Gastrocnemius medialis (tissue), 4 donors: ENCODE results near the gene FAR1. TPM values are rescaled to one million over a fixed set of nuclear protein-coding genes. Genes with fewer than 3 reads are reported as not detected.

Source experiments
- ATAC-seq, 2 donors: fragments of 150-250 bp; one replicate each; pipeline ENCODE4 v1.9.1; 2016
- DNase-seq, 2 donors: peaks; one replicate each; pipeline ENCODE4 v3.0.0-alpha.2; 2019
- H3K27ac ChIP-seq, 4 donors: fragments of 200-600 bp; sonication (generic); 1 replicate in 1 of 4; 2 replicates in 3 of 4; pipeline ENCODE4 v1.5.1; 2016 to 2018; ENCODE audit warnings: mild to moderate bottlenecking in 2 of 4, moderate library complexity in 1 of 4
- H3K27me3 ChIP-seq, 3 donors: fragments of 200-600 bp; sonication (generic) in 2 of 3; 1 replicate in 1 of 3; 2 replicates in 2 of 3; pipeline versions ENCODE4 v1.5.1 to v1.6.0; 2016 to 2019; ENCODE audit warnings: mild to moderate bottlenecking in 1 of 3, moderate library complexity in 1 of 3
- H3K36me3 ChIP-seq, 2 donors: fragments of 200-600 bp; sonication (generic) in 1 of 2; one replicate each; pipeline ENCODE4 v1.5.1; 2017 to 2018
- H3K4me1 ChIP-seq, 2 donors: fragments of 200-600 bp; sonication (generic) in 1 of 2; one replicate each; pipeline ENCODE4 v1.5.1; 2016 to 2017; ENCODE audit warnings: mild to moderate bottlenecking in 2 of 2
- H3K4me3 ChIP-seq, 4 donors: fragments of 200-600 bp; sonication (generic) in 3 of 4; 1 replicate in 1 of 4; 2 replicates in 3 of 4; pipeline ENCODE4 v1.5.1; 2016 to 2019; ENCODE audit warnings: mild to moderate bottlenecking in 2 of 4
- H3K9me3 ChIP-seq, 3 donors: fragments of 200-600 bp; sonication (generic) in 2 of 3; 1 replicate in 1 of 3; 2 replicates in 2 of 3; pipeline ENCODE4 v1.5.1; 2016 to 2019
- CTCF ChIP-seq, 5 experiments: fragments of 450-650 bp in 3 of 5; fragments of 200-600 bp in 2 of 5; sonication (generic) in 2 of 5; IDR thresholded peaks in 4 of 5; conservative IDR thresholded peaks in 1 of 5; 1 replicate in 4 of 5; 2 replicates in 1 of 5; pipeline ENCODE4 v1.5.1; 2016 to 2019; ENCODE audit warnings: antibody characterized with exemption in 5 of 5, mild to moderate bottlenecking in 3 of 5, moderate library complexity in 3 of 5
- POLR2A ChIP-seq, 2 donors: fragments of 450-650 bp; IDR thresholded peaks; one replicate each; pipeline ENCODE4 v1.6.1; 2017; ENCODE audit warnings: antibody characterized with exemption in 2 of 2, mild to moderate bottlenecking in 2 of 2, moderate library complexity in 2 of 2
- in situ Hi-C, 4 donors: fragments of 200-750 bp; cut with MboI; loops; one replicate each; pipeline versions ENCODE4 v1.15.0 to v1.8.0; 2017; ENCODE audit warnings: low sequenced_read_pairs in 4 of 4
- intact Hi-C: fragments of 100-400 bp; cut with DNase I; formaldehyde crosslinking; loops from one replicate; pipeline ENCODE4 v1.15.1; 2023; ENCODE audit warnings: low total_unique reads
- total RNA-seq, 4 donors: library from RNA; depleted of rRNA; stranded (reverse); fragments of >200 nt; gene quantifications; one replicate each; pipeline versions ENCODE4 v1.1.0 to v1.2.3, GENCODE V29; 2016

FAR1 gene
- total RNA-seq, 4 donors from 2014 or later, result 18.2 to 24.4 (median 21.3) TPM

- Histone ChIP-seq H3K4me1 (peaks cover 19 to 25% of the 10 kb centered on the region in 2 donors), H3K27ac (peak overlapping the region; percentile 76 to 87 (median 84)), H3K36me3 (no peaks in the 10 kb centered on the region), H3K4me3 (peak overlapping the region; percentile 71 to 91 (median 86)), H3K9me3 (no peaks in the 10 kb centered on the region), H3K27me3 (no peaks in the 10 kb centered on the region)
- DNase-seq (no peak), ATAC-seq (peak; percentile 25 to 33)
- intact Hi-C loops (no loop called here), in situ Hi-C loops (no loop called here)
- TF ChIP-seq CTCF (IDR thresholded peaks at IDR 0.05 in 4 of 5, conservative IDR thresholded peaks at IDR 0.05 in 1 of 5), result no peak
- TF ChIP-seq POLR2A (IDR thresholded peaks at IDR 0.05), result no peak
Measured at GRCh38 chr11:13668957-13669521, 571 bp downstream of the FAR1 start.

GRCh38 chr11:13669544-13670488 is 1.3 kb downstream of the FAR1 start:
- intact Hi-C loops (no loop called here), in situ Hi-C loops (no loop called here)
- no peaks in the 10 kb centered on the region for H3K9me3 ChIP-seq
- peak overlapping the region; percentile 76 to 87 (median 84) for H3K27ac ChIP-seq
- peak overlapping the region; percentile 71 to 91 (median 86) for H3K4me3 ChIP-seq
- no peaks in the 10 kb centered on the region for H3K27me3 ChIP-seq
- peaks cover 19 to 30% of the 10 kb centered on the region in 2 donors for H3K4me1 ChIP-seq
- DNase-seq (no peak), ATAC-seq (no peak)
- H3K36me3 ChIP-seq, result no peaks in the 10 kb centered on the region
- TF ChIP-seq CTCF (IDR thresholded peaks at IDR 0.05 in 4 of 5, conservative IDR thresholded peaks at IDR 0.05 in 1 of 5) (no peak), POLR2A (IDR thresholded peaks at IDR 0.05) (no peak)

- Histone ChIP-seq H3K9me3 (no peaks in the 10 kb centered on the region), H3K27me3 (no peaks in the 10 kb centered on the region), H3K27ac (no peak overlapping the region), H3K4me3 (no peak overlapping the region), H3K4me1 (peaks cover 20 to 38% of the 10 kb centered on the region in 2 donors), H3K36me3 (no peaks in the 10 kb centered on the region)
- no peak for TF ChIP-seq POLR2A (IDR thresholded peaks at IDR 0.05)
- no peak for TF ChIP-seq CTCF (IDR thresholded peaks at IDR 0.05 in 4 of 5, conservative IDR thresholded peaks at IDR 0.05 in 1 of 5)
- ATAC-seq (no peak), DNase-seq (no peak)
- intact Hi-C loops (no loop called here), in situ Hi-C loops (no loop called here)
Measured at GRCh38 chr11:13672576-13673210, 4.2 kb downstream of the FAR1 start.

- no peak overlapping the region for H3K27ac ChIP-seq
- no peaks in the 10 kb centered on the region for H3K27me3 ChIP-seq
- DNase-seq (no peak), ATAC-seq (no peak)
- intact Hi-C loops, result no loop called here
- no peaks in the 10 kb centered on the region for H3K9me3 ChIP-seq
- no peak overlapping the region for H3K4me3 ChIP-seq
- peaks cover 11 to 32% of the 10 kb centered on the region in 2 donors for H3K4me1 ChIP-seq
- TF ChIP-seq POLR2A (IDR thresholded peaks at IDR 0.05) (no peak), CTCF (IDR thresholded peaks at IDR 0.05 in 4 of 5, conservative IDR thresholded peaks at IDR 0.05 in 1 of 5) (no peak)
- in situ Hi-C loops, result no loop called here
- no peaks in the 10 kb centered on the region for H3K36me3 ChIP-seq
Measured at GRCh38 chr11:13674799-13675509, 6.5 kb downstream of the FAR1 start.
